Neuronal stem cell (in vitro differentiated cells): Measurements from ENCODE around the gene ZNF653.

Experiments used
- DNase-seq: peaks from one replicate; pipeline ENCODE4 v3.0.0-alpha.2; 2013; ENCODE audit warnings: low spot score
- H2AFZ ChIP-seq: one replicate; pipeline ENCODE4 v1.6.1; 2013; ENCODE audit warnings: mild to moderate bottlenecking, low read length, inconsistent platforms
- H2AK5ac ChIP-seq: 2 replicates; pipeline ENCODE4 v1.6.1; 2013; ENCODE audit warnings: low read depth, mild to moderate bottlenecking, inconsistent platforms, low read length, moderate library complexity, mixed read lengths
- H2BK120ac ChIP-seq: 2 replicates; pipeline ENCODE4 v1.6.1; 2013; ENCODE audit warnings: low read depth, mild to moderate bottlenecking, inconsistent platforms, low read length, moderate library complexity, mixed read lengths
- H2BK12ac ChIP-seq: one replicate; pipeline ENCODE4 v1.6.1; 2013; ENCODE audit warnings: low read length, inconsistent platforms
- H2BK15ac ChIP-seq: 2 replicates; pipeline ENCODE4 v1.6.1; 2013; ENCODE audit warnings: mild to moderate bottlenecking, low read length, inconsistent platforms, mixed read lengths
- H2BK5ac ChIP-seq: one replicate; pipeline ENCODE4 v1.6.1; 2013; ENCODE audit warnings: inconsistent platforms, mild to moderate bottlenecking, low read length, moderate library complexity
- H3K14ac ChIP-seq: one replicate; pipeline ENCODE4 v1.6.1; 2013; ENCODE audit warnings: low read length, inconsistent platforms
- H3K18ac ChIP-seq: 2 replicates; pipeline ENCODE4 v1.6.1; 2013; ENCODE audit warnings: low read length, inconsistent platforms
- H3K23ac ChIP-seq: 2 replicates; pipeline ENCODE4 v1.6.1; 2013; ENCODE audit warnings: low read depth, mild to moderate bottlenecking, mixed read lengths, low read length, inconsistent platforms; ENCODE audit not compliant: poor library complexity
- H3K27ac ChIP-seq: replicated peaks from 3 replicates; pipeline ENCODE4 v1.5.1; 2013; ENCODE audit warnings: low read length, inconsistent platforms
- H3K27me3 ChIP-seq, 3 experiments: 2 replicates each; pipeline ENCODE4 v1.6.1; 2013; ENCODE audit warnings: low read length in 3 of 3, mild to moderate bottlenecking in 2 of 3, inconsistent platforms in 1 of 3, low read depth in 1 of 3, mixed read lengths in 1 of 3, moderate library complexity in 1 of 3; ENCODE audit not compliant: control insufficient read depth in 3 of 3, insufficient read depth in 3 of 3
- H3K36me3 ChIP-seq, 2 donors: replicated peaks in 1 of 2; 2 replicates each; pipeline ENCODE4 v1.6.1; 2013; ENCODE audit warnings: low read length in 2 of 2; ENCODE audit not compliant: control insufficient read depth in 2 of 2, insufficient read depth in 2 of 2
- H3K4ac ChIP-seq: 2 replicates; pipeline ENCODE4 v1.6.1; 2013; ENCODE audit warnings: inconsistent platforms, mild to moderate bottlenecking, low read length, moderate library complexity
- H3K4me1 ChIP-seq, 2 donors: 1 replicate in 1 of 2; 2 replicates in 1 of 2; pipeline ENCODE4 v1.6.1; 2013; ENCODE audit warnings: low read length in 2 of 2, low read depth in 1 of 2; ENCODE audit not compliant: control insufficient read depth in 2 of 2, insufficient read depth in 1 of 2
- H3K4me2 ChIP-seq: one replicate; pipeline ENCODE4 v1.6.1; 2013; ENCODE audit warnings: mild to moderate bottlenecking, low read length, inconsistent platforms; ENCODE audit not compliant: insufficient read depth, poor library complexity, severe bottlenecking
- H3K4me3 ChIP-seq, 2 donors: 2 replicates each; pipeline ENCODE4 v1.5.1; 2013; ENCODE audit warnings: low read length in 2 of 2, mild to moderate bottlenecking in 2 of 2, inconsistent platforms in 1 of 2, moderate library complexity in 1 of 2
- H3K79me1 ChIP-seq: one replicate; pipeline ENCODE4 v1.6.1; 2013; ENCODE audit warnings: low read depth, mild to moderate bottlenecking, inconsistent platforms, low read length, moderate library complexity
- H3K9ac ChIP-seq: one replicate; pipeline ENCODE4 v1.6.1; 2013; ENCODE audit warnings: mild to moderate bottlenecking, low read depth, low read length, inconsistent platforms; ENCODE audit not compliant: poor library complexity
- H3K9me3 ChIP-seq, 2 donors: replicated peaks in 1 of 2; 2 replicates each; pipeline versions ENCODE3 to v1.6.1; 2013; ENCODE audit warnings: low read length in 2 of 2, mild to moderate bottlenecking in 2 of 2, inconsistent platforms in 1 of 2, low read depth in 1 of 2, mixed read lengths in 1 of 2, moderate library complexity in 1 of 2; ENCODE audit not compliant: control insufficient read depth in 2 of 2, insufficient read depth in 1 of 2
- H4K8ac ChIP-seq: one replicate; pipeline ENCODE4 v1.6.1; 2013; ENCODE audit warnings: low read depth, mild to moderate bottlenecking, inconsistent platforms, low read length, moderate library complexity
- H4K91ac ChIP-seq: one replicate; pipeline ENCODE4 v1.6.1; 2013; ENCODE audit warnings: low read length, low read depth, mild to moderate bottlenecking, inconsistent platforms; ENCODE audit not compliant: poor library complexity
- WGBS, 2 donors: extraction: QIAGEN DNeasy Blood & Tissue Kit; methylation state at CpG; one replicate each; pipeline ENCODE4 v1.1.7; 2013; ENCODE audit warnings: missing lambda C conversion rate in 2 of 2, mixed read lengths in 1 of 2; ENCODE audit not compliant: insufficient read length in 2 of 2, insufficient replicate concordance in 1 of 2; ENCODE audit errors: extremely low coverage in 2 of 2; 5-methylcytosine and 5-hydroxymethylcytosine counted together

Gene ZNF653

GRCh38 chr19:11535792-11536595, 30.4 kb upstream of the ZNF653 start:
- no peaks in the 10 kb centered on the region for H3K9me3 ChIP-seq
- no peaks in the 10 kb centered on the region for H3K27me3 ChIP-seq
- peak overlapping the region; percentile 43 to 75 for H3K4me3 ChIP-seq
- no peak overlapping the region for H2BK120ac ChIP-seq
- peak overlapping the region; percentile 73 for H3K4me2 ChIP-seq
- H4K91ac ChIP-seq, result no peak overlapping the region
- H3K9ac ChIP-seq, result no peak overlapping the region
- H3K27ac ChIP-seq, result no peak overlapping the region
- no peaks in the 10 kb centered on the region for H3K36me3 ChIP-seq
- peaks cover 12 to 14% of the 10 kb centered on the region in 2 donors for H3K4me1 ChIP-seq
- no peak overlapping the region for H2BK5ac ChIP-seq
- H3K23ac ChIP-seq, result peak overlapping the region; percentile 81
- peak overlapping the region; percentile 93 for H2AFZ ChIP-seq
- H2AK5ac ChIP-seq, result peak overlapping the region; percentile 66
- no peak overlapping the region for H3K14ac ChIP-seq
- H4K8ac ChIP-seq, result peak overlapping the region; percentile 99
- peak overlapping the region; percentile 96 for H3K18ac ChIP-seq
- DNase-seq, result peak; percentile 90
- peak overlapping the region; percentile 5 for H2BK15ac ChIP-seq
- no peak overlapping the region for H2BK12ac ChIP-seq
- no peak overlapping the region for H3K4ac ChIP-seq
- WGBS, 2 donors, result no CpG with 5 or more reads among the region's 54 CpGs
- H3K79me1 ChIP-seq, result peaks cover 1% of the 10 kb centered on the region

DNA sequence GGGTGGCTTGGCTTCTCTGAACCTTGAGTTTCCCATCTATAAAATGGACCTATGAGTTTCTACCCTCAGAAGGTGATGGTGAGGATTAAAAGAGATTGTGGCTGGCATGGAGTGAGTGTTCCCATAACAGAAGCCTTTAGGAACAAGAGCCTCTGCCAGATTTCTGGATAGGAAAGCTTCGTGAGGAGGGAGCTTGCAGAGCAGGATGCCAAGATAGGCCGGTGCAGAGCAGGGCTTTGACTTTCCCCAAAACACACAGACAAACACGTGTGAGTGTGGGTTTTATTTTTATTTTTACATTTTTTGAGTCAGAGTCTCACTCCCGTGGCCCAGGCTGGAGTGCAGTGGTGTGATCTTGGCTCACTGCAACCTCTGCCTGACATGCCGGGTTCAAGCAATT, 29.3 kb upstream of the ZNF653 start:
- H2AK5ac ChIP-seq, result no peak overlapping the region
- no peak overlapping the region for H2BK15ac ChIP-seq
- H3K9ac ChIP-seq, result no peak overlapping the region
- DNase-seq, result no peak
- H3K23ac ChIP-seq, result no peak overlapping the region
- no peaks in the 10 kb centered on the region for H3K27me3 ChIP-seq
- H3K27ac ChIP-seq, result no peak overlapping the region
- H4K8ac ChIP-seq, result no peak overlapping the region
- WGBS, 2 donors, result no CpG with 5 or more reads among the region's 5 CpGs
- no peaks in the 10 kb centered on the region for H3K9me3 ChIP-seq
- no peak overlapping the region for H3K4me2 ChIP-seq
- no peak overlapping the region for H2BK12ac ChIP-seq
- no peak overlapping the region for H2AFZ ChIP-seq
- no peak overlapping the region for H4K91ac ChIP-seq
- H2BK120ac ChIP-seq, result no peak overlapping the region
- no peak overlapping the region for H3K4me3 ChIP-seq
- H3K4ac ChIP-seq, result no peak overlapping the region
- no peak overlapping the region for H3K18ac ChIP-seq
- H3K36me3 ChIP-seq, result no peaks in the 10 kb centered on the region
- H3K4me1 ChIP-seq, result peaks cover 11 to 12% of the 10 kb centered on the region in 2 donors
- no peak overlapping the region for H3K14ac ChIP-seq
- no peak overlapping the region for H2BK5ac ChIP-seq
- peaks cover 1% of the 10 kb centered on the region for H3K79me1 ChIP-seq

- no peak overlapping the region for H2BK120ac ChIP-seq
- H3K14ac ChIP-seq, result no peak overlapping the region
- H3K4ac ChIP-seq, result no peak overlapping the region
- H3K79me1 ChIP-seq, result peaks cover 1% of the 10 kb centered on the region
- no peaks in the 10 kb centered on the region for H3K9me3 ChIP-seq
- no peak overlapping the region for H4K8ac ChIP-seq
- WGBS, 2 donors, result no CpG with 5 or more reads among the region's 1 CpG
- H2AK5ac ChIP-seq, result no peak overlapping the region
- DNase-seq, result no peak
- H2AFZ ChIP-seq, result no peak overlapping the region
- H2BK15ac ChIP-seq, result no peak overlapping the region
- no peak overlapping the region for H3K9ac ChIP-seq
- no peak overlapping the region for H3K27ac ChIP-seq
- H2BK12ac ChIP-seq, result no peak overlapping the region
- no peak overlapping the region for H3K23ac ChIP-seq
- no peak overlapping the region for H2BK5ac ChIP-seq
- H4K91ac ChIP-seq, result no peak overlapping the region
- no peak overlapping the region for H3K4me2 ChIP-seq
- H3K27me3 ChIP-seq, result no peaks in the 10 kb centered on the region
- H3K18ac ChIP-seq, result no peak overlapping the region
- no peaks in the 10 kb centered on the region for H3K36me3 ChIP-seq
- no peak overlapping the region for H3K4me3 ChIP-seq
- H3K4me1 ChIP-seq, result peaks cover 11 to 12% of the 10 kb centered on the region in 2 donors
Measured at GRCh38 chr19:11534538-11534937, 28.9 kb upstream of the ZNF653 start.

- no peak for DNase-seq
- H3K9ac ChIP-seq, result no peak overlapping the region
- H2BK12ac ChIP-seq, result no peak overlapping the region
- H2AK5ac ChIP-seq, result no peak overlapping the region
- no peak overlapping the region for H3K4me2 ChIP-seq
- H3K4ac ChIP-seq, result no peak overlapping the region
- no peak overlapping the region for H2BK15ac ChIP-seq
- no peaks in the 10 kb centered on the region for H3K9me3 ChIP-seq
- no peaks in the 10 kb centered on the region for H3K36me3 ChIP-seq
- H3K18ac ChIP-seq, result no peak overlapping the region
- H4K91ac ChIP-seq, result no peak overlapping the region
- H3K14ac ChIP-seq, result no peak overlapping the region
- H3K4me1 ChIP-seq, result no peaks in the 10 kb centered on the region
- no peak overlapping the region for H2BK120ac ChIP-seq
- H3K27me3 ChIP-seq, result no peaks in the 10 kb centered on the region
- no CpG with 5 or more reads among the region's 9 CpGs for WGBS, 2 donors
- H3K27ac ChIP-seq, result no peak overlapping the region
- no peak overlapping the region for H3K23ac ChIP-seq
- no peaks in the 10 kb centered on the region for H3K79me1 ChIP-seq
- H4K8ac ChIP-seq, result no peak overlapping the region
- H3K4me3 ChIP-seq, result peak overlapping the region in 1 of 2 donors; percentile 20
- no peak overlapping the region for H2BK5ac ChIP-seq
- peak overlapping the region; percentile 1 for H2AFZ ChIP-seq
Measured at GRCh38 chr19:11530432-11530831, 24.8 kb upstream of the ZNF653 start.
